Esophagus mucosa (tissue), 1 donor: Measurements from ENCODE around the gene SH3TC1. TPM values are rescaled to one million over a fixed set of nuclear protein-coding genes. Genes with fewer than 3 reads are reported as not detected.

Experiments used
- ATAC-seq: fragments of 200-7000 bp; cut with Tn5 transposase; one replicate; pipeline ENCODE4 v1.9.1; 2020
- total RNA-seq: library from RNA; stranded (reverse); gene quantifications from one replicate; pipeline ENCODE4 v1.2.4, GENCODE V29; 2023
- donor health status: DM: yes; HTN: yes; CAD: no.

The SH3TC1 gene
- total RNA-seq, 1 donor from 2014 or later: 52.9 TPM

GRCh38 chr4:8200302-8200975 lies 1.3 kb downstream of the SH3TC1 start:
- peak; percentile 24 for ATAC-seq

DNA sequence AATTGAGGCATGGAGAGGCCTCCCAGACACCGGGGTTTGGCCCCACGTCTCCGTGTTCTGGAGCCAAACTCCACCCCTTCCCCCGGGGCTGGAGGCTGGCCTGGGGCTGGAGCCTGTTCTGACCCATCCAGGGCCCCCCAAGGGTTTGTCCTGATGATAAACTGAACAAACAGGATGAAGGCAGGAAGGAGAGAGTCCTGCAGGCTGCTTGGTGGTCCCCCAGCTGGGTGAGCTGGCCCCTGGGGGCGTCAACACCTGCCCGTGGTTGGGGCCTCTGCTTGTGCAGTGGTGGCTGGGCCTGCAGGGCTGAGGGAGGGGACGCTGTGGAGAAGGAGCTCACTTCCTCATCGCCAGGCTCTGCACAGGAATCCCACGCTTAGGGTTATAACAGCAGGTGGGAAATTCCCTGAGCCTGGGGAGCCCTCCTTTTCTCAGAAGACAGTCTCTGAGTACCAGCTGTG lies 2.3 kb downstream of the SH3TC1 start:
- ATAC-seq: no peak

- no peak for ATAC-seq
Observed at GRCh38 chr4:8202108-8203051, 3.3 kb downstream of the SH3TC1 start.

- ATAC-seq: no peak
Observed at GRCh38 chr4:8203052-8203401, 3.9 kb downstream of the SH3TC1 start.

GRCh38 chr4:8203817-8204216 lies 4.7 kb downstream of the SH3TC1 start:
- no peak for ATAC-seq

DNA sequence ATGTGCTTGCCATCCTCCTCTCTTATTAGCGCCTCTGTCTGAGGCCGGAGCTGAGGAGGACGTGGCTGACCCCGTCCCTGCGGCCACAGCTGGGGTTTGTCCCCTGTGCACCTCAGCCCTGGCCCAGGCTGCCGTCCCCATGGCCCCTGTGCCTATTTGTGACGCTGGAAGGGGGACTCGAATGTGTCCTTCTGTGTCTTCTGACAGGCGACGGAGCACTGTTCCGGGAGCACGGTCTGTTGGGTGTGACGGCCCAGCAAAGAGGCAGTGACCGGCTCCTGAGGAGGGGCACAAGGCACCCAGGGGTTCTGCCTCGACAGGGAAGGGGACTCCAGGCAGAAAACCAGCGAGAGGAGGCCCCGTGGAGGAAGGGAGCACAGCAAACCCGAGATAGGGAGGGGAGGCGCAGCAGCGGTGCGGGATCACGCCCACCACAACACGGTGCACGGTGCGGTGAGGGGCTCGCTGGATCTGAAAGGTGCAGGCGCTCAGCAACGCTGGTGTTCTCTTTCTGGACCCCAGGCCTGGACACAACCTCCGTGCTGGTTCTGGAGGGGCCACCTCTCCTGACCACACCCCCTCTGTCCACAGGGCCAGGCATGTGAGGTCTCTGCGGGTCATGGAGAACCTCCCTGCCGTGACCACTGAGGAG lies 5.6 kb downstream of the SH3TC1 start:
- ATAC-seq: no peak

- no peak for ATAC-seq
Observed at GRCh38 chr4:8205241-8205707, 6.2 kb downstream of the SH3TC1 start.

- ATAC-seq: peak; percentile 81
Observed at GRCh38 chr4:8205749-8206611, 6.9 kb downstream of the SH3TC1 start.

GRCh38 chr4:8207314-8207713 lies 8.2 kb downstream of the SH3TC1 start:
- ATAC-seq: no peak

DNA sequence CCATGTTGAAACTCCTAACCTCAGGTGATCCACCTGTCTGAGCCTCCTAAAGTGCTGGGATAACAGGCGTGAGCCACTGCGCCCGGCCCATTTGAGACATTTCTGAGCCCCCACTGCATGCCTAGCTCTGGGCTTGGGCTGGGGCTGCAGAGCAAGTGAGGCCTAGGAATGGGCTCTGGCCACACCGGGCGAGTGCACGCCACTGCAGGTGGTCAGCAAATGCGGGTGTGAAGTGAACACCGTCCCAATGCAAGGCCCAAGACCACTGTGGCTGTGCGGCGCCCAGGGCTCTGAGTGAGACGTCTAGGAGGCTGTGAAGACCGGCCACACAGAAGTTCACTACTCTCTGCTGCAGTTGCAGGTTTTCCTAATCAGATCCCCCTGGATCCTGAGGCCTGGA lies 9.5 kb downstream of the SH3TC1 start:
- no peak for ATAC-seq

- ATAC-seq: no peak
Observed at GRCh38 chr4:8209181-8209874, 10.2 kb downstream of the SH3TC1 start.

- ATAC-seq: no peak
Observed at GRCh38 chr4:8210010-8210409, 10.9 kb downstream of the SH3TC1 start.

GRCh38 chr4:8210616-8211015 lies 11.5 kb downstream of the SH3TC1 start:
- no peak for ATAC-seq

DNA sequence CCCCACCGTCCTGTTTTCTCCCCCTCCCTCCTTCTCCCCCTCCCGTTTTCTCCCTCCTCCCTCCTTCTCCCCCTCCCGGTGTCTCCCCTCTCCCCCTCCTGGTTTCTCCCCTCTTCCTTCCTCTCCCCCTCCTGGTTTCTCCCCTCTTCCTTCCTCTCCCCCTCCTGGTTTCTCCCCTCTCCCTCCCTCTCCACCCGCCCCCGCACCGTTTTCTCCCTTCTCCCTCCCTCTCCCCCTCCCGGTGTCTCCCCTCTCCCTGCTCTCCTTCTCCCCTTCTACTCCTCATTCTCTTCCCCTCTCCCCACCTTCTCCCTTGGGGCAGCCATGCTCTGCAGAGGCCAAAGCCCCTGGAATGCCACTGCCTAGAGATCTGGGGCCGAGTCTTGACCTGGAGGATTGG lies 12.2 kb downstream of the SH3TC1 start:
- no peak for ATAC-seq

- ATAC-seq: no peak
Observed at GRCh38 chr4:8211737-8212581, 12.9 kb downstream of the SH3TC1 start.

GRCh38 chr4:8212622-8213021 lies 13.5 kb downstream of the SH3TC1 start:
- no peak for ATAC-seq

- ATAC-seq: no peak
Observed at GRCh38 chr4:8213121-8213520, 14.0 kb downstream of the SH3TC1 start.

DNA sequence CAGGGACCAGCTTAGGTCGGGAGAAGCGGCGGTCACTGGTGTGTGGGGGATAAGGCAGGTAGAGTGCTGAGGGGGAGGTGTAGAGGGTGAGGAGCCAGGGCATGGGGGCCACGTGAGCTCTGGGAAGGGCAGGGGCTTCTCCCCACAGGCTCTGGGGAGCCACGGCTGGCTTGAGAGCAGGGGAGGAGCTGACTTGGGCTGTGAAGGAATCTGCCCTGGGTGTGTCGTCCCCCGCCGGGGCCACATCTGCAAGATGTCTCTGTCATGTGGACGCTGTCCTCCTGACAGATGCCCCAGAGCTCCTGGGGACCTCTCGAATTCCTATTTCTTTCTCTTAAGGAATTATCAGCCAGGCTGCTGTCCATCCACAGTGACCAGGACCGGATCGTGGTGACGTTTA lies 15.0 kb downstream of the SH3TC1 start:
- no peak for ATAC-seq

DNA sequence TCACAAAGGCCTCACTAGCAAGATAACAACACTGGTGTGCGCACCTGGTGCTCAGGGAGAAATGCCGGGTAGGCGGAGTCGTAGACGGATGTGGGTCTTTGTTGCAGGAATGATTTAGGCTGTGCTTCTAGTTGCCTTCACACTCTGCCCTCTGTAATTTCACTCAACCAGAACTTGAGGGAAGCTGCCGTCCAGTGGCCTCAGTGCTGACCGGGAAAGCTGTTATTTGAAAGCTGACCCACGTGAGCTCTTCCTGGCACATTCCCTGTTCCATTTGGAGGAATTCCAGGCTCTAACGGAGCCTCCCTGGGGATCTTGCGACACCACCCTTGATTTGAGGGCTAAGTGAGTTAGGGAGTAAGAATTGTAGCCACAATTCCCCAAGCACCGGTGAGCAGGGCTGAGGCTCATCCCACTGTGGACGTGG lies 15.9 kb downstream of the SH3TC1 start:
- ATAC-seq: no peak

- no peak for ATAC-seq
Observed at GRCh38 chr4:8215641-8216442, 16.8 kb downstream of the SH3TC1 start.
